ENCODE results near the gene GTF3C5.
A peak's percentile ranks its signal among the peaks of the same experiment; 100 is the strongest.
"Not testable (repeated sequence)": the region's sequence is repeated elsewhere in the genome, so short reads cannot be mapped to it uniquely, and the experiment has no call there.

The GTF3C5 gene

DNA sequence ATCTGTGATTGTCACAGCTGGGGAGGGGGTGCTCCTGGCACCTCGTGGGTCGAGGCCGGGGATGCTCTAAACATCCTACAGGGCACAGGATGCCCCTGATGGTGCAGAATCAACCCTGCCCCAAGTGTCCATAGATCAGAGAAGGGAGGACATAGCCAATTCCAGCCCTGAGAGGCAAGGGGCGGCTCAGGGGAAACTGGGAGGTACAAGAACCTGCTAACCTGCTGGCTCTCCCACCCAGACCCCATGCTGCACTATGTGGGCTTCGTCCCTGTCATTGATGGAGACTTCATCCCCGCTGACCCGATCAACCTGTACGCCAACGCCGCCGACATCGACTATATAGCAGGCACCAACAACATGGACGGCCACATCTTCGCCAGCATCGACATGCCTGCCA, 37.6 kb downstream of the GTF3C5 start:
- not testable (repeated sequence) for DNase-seq (ENCODE audit: low read depth, low spot score)

GRCh38 chr9:133070500-133070961, 39.7 kb downstream of the GTF3C5 start:
- DNase-seq (ENCODE audit: low read depth, low spot score), result not testable (repeated sequence)

- not testable (repeated sequence) for DNase-seq (ENCODE audit: low read depth, low spot score)
Measured at GRCh38 chr9:133070985-133071384, 40.2 kb downstream of the GTF3C5 start.

DNA sequence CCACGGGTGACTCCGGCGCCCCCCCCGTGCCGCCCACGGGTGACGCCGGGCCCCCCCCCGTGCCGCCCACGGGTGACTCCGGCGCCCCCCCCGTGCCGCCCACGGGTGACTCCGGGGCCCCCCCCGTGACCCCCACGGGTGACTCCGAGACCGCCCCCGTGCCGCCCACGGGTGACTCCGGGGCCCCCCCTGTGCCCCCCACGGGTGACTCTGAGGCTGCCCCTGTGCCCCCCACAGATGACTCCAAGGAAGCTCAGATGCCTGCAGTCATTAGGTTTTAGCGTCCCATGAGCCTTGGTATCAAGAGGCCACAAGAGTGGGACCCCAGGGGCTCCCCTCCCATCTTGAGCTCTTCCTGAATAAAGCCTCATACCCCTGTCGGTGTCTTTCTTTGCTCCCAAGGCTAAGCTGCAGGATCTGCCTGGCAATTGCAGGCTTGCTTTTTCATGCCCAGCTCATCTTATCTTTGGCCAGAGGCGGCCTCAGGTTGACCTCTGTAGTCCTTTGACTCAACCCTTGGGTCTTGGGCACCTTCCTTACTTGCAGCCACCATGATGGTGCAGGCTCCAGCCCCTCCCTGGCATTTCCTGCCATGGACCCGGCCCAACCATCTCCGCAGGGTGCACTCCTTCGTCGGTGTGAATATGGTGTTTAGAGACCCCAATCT, 40.8 kb downstream of the GTF3C5 start:
- no peak for DNase-seq (ENCODE audit: low read depth, low spot score)

DNA sequence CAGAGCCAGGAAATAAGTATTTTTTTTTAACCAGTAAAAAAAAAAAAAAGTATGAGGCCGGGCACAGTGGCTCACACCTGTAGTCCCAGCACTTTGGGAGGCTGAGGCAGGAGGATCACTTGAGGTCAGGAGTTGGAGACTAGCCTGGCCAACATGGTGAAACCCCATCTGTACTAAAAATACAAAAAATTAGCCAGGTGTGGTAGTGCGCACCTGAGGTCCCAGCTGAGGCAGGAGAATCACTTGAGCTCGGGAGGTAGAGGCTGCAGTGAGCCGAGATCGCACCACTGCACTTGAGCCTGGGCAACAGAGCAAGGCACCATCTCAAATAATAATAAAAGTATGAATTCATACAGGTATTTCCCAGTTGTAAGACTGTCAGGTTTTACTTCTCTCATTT, 41.4 kb downstream of the GTF3C5 start:
- not testable (repeated sequence) for DNase-seq (ENCODE audit: low read depth, low spot score)

GRCh38 chr9:133073086-133074014, 42.6 kb downstream of the GTF3C5 start:
- no peak for DNase-seq (ENCODE audit: low read depth, low spot score)

GRCh38 chr9:133074111-133074651, 43.4 kb downstream of the GTF3C5 start:
- DNase-seq (ENCODE audit: low read depth, low spot score), result no peak

GRCh38 chr9:133075925-133076630, 45.3 kb downstream of the GTF3C5 start:
- DNase-seq (ENCODE audit: low read depth, low spot score), result peak; percentile 86

GRCh38 chr9:133076691-133077090, 45.9 kb downstream of the GTF3C5 start:
- DNase-seq (ENCODE audit: low read depth, low spot score), result no peak

- DNase-seq (ENCODE audit: low read depth, low spot score), result no peak
Measured at GRCh38 chr9:133078486-133078885, 47.7 kb downstream of the GTF3C5 start.

- DNase-seq (ENCODE audit: low read depth, low spot score), result no peak
Measured at GRCh38 chr9:133080161-133080560, 49.4 kb downstream of the GTF3C5 start.

GRCh38 chr9:133080786-133081779, 50.3 kb downstream of the GTF3C5 start:
- not testable (repeated sequence) for DNase-seq (ENCODE audit: low read depth, low spot score)

- DNase-seq (ENCODE audit: low read depth, low spot score), result not testable (repeated sequence)
Measured at GRCh38 chr9:133081957-133082644, 51.3 kb downstream of the GTF3C5 start.

GRCh38 chr9:133083688-133084087, 52.9 kb downstream of the GTF3C5 start:
- not testable (repeated sequence) for DNase-seq (ENCODE audit: low read depth, low spot score)

- not testable (repeated sequence) for DNase-seq (ENCODE audit: low read depth, low spot score)
Measured at GRCh38 chr9:133086212-133086860, 55.5 kb downstream of the GTF3C5 start.

DNA sequence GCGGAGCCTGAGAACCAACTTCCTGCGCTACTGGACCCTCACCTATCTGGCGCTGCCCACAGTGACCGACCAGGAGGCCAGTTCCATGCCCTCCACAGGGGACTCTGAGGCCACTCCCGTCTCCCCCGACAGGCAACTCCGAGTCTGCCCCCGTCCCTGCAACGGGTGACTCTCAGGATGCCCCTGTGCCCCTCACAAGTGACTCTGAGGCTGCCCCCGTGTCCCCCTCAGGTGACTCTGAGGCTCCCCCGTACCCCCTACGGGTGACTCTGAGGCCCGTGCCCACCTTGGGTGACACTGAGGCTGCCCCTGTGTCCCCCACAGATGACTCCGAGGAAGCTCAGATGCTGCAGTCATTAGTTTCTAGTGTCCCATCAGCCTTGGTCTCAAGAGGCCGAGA, 56.1 kb downstream of the GTF3C5 start:
- DNase-seq (ENCODE audit: low read depth, low spot score), result no peak

GRCh38 chr9:133087429-133088145, 56.8 kb downstream of the GTF3C5 start:
- no peak for DNase-seq (ENCODE audit: low read depth, low spot score)

- DNase-seq (ENCODE audit: low read depth, low spot score), result no peak
Measured at GRCh38 chr9:133088146-133088750, 57.5 kb downstream of the GTF3C5 start.
